Type B pancreatic cell (in vitro differentiated cells): ENCODE measurements around the gene KLK1. TPM values are rescaled to one million over a fixed set of nuclear protein-coding genes. Genes with fewer than 3 reads are reported as not detected.

Experiments
- total RNA-seq: library from RNA; stranded (reverse); gene quantifications from 2 replicates; pipeline ENCODE4 v1.2.1, GENCODE V29; 2021; ENCODE audit warnings: low replicate concordance

The KLK1 gene
- total RNA-seq, 1 donor from 2014 or later: 1.5 TPM

Other genes starting within 250 kb of the KLK1 start
- 0.68 TPM in 1 of 2 replicates, not detected in the other for gene SYT3, start 183.9 kb downstream of the KLK1 start, total RNA-seq
- gene C19orf81, start 174.3 kb downstream of the KLK1 start, total RNA-seq: 1.8 and 3.7 TPM in 2 replicates
- 0.38 and 7.8 TPM in 2 replicates for gene SHANK1, start 104.0 kb downstream of the KLK1 start, total RNA-seq
- gene CLEC11A, start 100.4 kb downstream of the KLK1 start, total RNA-seq: 4.2 and 5.9 TPM in 2 replicates
- gene GPR32, start 53.3 kb downstream of the KLK1 start, total RNA-seq: not detected in 2 replicates
- gene ACP4, start 33.4 kb downstream of the KLK1 start, total RNA-seq: not detected in 2 replicates
- 0.26 TPM in 1 of 2 replicates, not detected in the other for gene KLK15, start 9.8 kb upstream of the KLK1 start, total RNA-seq
- not detected in 2 replicates for gene KLK3, start 31.1 kb upstream of the KLK1 start, total RNA-seq
- gene KLK2, start 49.7 kb upstream of the KLK1 start, total RNA-seq: 0.43 TPM in 1 of 2 replicates, not detected in the other
- gene KLK4, start 87.6 kb upstream of the KLK1 start, total RNA-seq: 0.46 TPM in 1 of 2 replicates, not detected in the other
- gene KLK5, start 129.3 kb upstream of the KLK1 start, total RNA-seq: not detected in 2 replicates
- gene KLK6, start 145.8 kb upstream of the KLK1 start, total RNA-seq: 5.0 and 5.5 TPM in 2 replicates
- gene KLK7, start 160.1 kb upstream of the KLK1 start, total RNA-seq: 0.36 TPM in 1 of 2 replicates, not detected in the other
- 2.6 and 12.0 TPM in 2 replicates for gene KLK8, start 177.8 kb upstream of the KLK1 start, total RNA-seq
- gene KLK10, start 195.9 kb upstream of the KLK1 start, total RNA-seq: 1.8 and 2.2 TPM in 2 replicates
- gene KLK11, start 202.8 kb upstream of the KLK1 start, total RNA-seq: 1.3 and 1.4 TPM in 2 replicates
- gene KLK12, start 211.2 kb upstream of the KLK1 start, total RNA-seq: 0.83 and 1.6 TPM in 2 replicates
- gene KLK13, start 241.3 kb upstream of the KLK1 start, total RNA-seq: 1.5 and 4.7 TPM in 2 replicates